Lower leg skin (tissue), 3 donors: Measurements from ENCODE around the gene FOXP1.

Experiments used
- POLR2A ChIP-seq, 2 donors: fragments of 450-650 bp; IDR thresholded peaks; one replicate each; pipeline ENCODE4 v1.6.1; 2016 to 2017; ENCODE audit warnings: antibody characterized with exemption in 2 of 2, mild to moderate bottlenecking in 1 of 2, moderate library complexity in 1 of 2
- TF ChIP-seq, protein P1 (sequence below), 3 donors: fragments of 450-650 bp; IDR thresholded peaks; one replicate each; pipeline ENCODE4 v1.5.1; 2016; ENCODE audit warnings: antibody characterized with exemption in 3 of 3, mild to moderate bottlenecking in 3 of 3, moderate library complexity in 2 of 3

GRCh38 chr3:71618538-71618937 is 35.0 kb upstream of the FOXP1 start:
- TF ChIP-seq, protein P1, sequence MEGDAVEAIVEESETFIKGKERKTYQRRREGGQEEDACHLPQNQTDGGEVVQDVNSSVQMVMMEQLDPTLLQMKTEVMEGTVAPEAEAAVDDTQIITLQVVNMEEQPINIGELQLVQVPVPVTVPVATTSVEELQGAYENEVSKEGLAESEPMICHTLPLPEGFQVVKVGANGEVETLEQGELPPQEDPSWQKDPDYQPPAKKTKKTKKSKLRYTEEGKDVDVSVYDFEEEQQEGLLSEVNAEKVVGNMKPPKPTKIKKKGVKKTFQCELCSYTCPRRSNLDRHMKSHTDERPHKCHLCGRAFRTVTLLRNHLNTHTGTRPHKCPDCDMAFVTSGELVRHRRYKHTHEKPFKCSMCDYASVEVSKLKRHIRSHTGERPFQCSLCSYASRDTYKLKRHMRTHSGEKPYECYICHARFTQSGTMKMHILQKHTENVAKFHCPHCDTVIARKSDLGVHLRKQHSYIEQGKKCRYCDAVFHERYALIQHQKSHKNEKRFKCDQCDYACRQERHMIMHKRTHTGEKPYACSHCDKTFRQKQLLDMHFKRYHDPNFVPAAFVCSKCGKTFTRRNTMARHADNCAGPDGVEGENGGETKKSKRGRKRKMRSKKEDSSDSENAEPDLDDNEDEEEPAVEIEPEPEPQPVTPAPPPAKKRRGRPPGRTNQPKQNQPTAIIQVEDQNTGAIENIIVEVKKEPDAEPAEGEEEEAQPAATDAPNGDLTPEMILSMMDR (IDR thresholded peaks at IDR 0.05), result no peak
- no peak for TF ChIP-seq POLR2A (IDR thresholded peaks at IDR 0.05)
